IPS-20b (cell line): ENCODE data around the gene ANKRD44.

Experiments
- H3K27ac ChIP-seq: one replicate; pipeline ENCODE4 v1.5.1; 2013; ENCODE audit warnings: low read length
- H3K27me3 ChIP-seq: 2 replicates; pipeline ENCODE4 v1.6.1; 2013; ENCODE audit warnings: mild to moderate bottlenecking, low read length, inconsistent platforms; ENCODE audit not compliant: insufficient read depth
- H3K36me3 ChIP-seq: 2 replicates; pipeline ENCODE4 v1.6.1; 2013; ENCODE audit warnings: low read depth, mild to moderate bottlenecking, inconsistent platforms, low read length, moderate library complexity; ENCODE audit not compliant: insufficient read depth
- H3K4me1 ChIP-seq: 2 replicates; pipeline ENCODE4 v1.6.1; 2013; ENCODE audit warnings: mild to moderate bottlenecking, control low read depth, inconsistent platforms, low read length, moderate library complexity; ENCODE audit not compliant: insufficient read depth
- H3K4me3 ChIP-seq: 2 replicates; pipeline ENCODE4 v1.5.1; 2013; ENCODE audit warnings: mild to moderate bottlenecking, low read length, inconsistent platforms
- H3K9ac ChIP-seq: 2 replicates; pipeline ENCODE4 v1.6.1; 2013; ENCODE audit warnings: low read depth, mild to moderate bottlenecking, inconsistent platforms, low read length, moderate library complexity
- H3K9me3 ChIP-seq: 2 replicates; pipeline ENCODE4 v1.6.1; 2013; ENCODE audit warnings: mild to moderate bottlenecking, low read depth, low read length, inconsistent platforms; ENCODE audit not compliant: insufficient read depth

The ANKRD44 gene

DNA sequence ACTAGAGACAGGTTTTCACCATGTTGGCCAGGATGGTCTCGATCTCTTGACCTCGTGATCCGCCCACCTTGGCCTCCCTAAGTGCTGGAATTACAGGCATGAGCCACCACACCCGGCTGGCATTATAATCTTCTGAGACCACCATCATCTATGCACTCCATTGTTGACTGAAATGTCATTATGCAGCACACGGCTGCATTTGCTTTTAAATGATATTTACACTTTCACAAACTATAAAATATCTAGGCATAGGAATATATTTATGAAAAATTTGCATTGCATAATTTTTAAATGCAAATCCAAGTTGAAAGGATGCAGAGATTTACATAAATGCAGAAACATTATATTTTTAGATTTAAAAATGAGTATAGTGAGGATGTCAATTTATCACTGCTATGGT is 30.0 kb upstream of the ANKRD44 start:
- Histone ChIP-seq H3K4me3 (no peak overlapping the region), H3K27ac (no peak overlapping the region), H3K9ac (no peak overlapping the region), H3K36me3 (no peaks in the 10 kb centered on the region), H3K4me1 (no peaks in the 10 kb centered on the region), H3K27me3 (no peaks in the 10 kb centered on the region), H3K9me3 (no peaks in the 10 kb centered on the region)

GRCh38 chr2:197339496-197340220 is 29.1 kb upstream of the ANKRD44 start:
- Histone ChIP-seq H3K9ac (no peak overlapping the region), H3K27me3 (no peaks in the 10 kb centered on the region), H3K9me3 (no peaks in the 10 kb centered on the region), H3K27ac (no peak overlapping the region), H3K4me3 (no peak overlapping the region), H3K4me1 (no peaks in the 10 kb centered on the region), H3K36me3 (no peaks in the 10 kb centered on the region)

GRCh38 chr2:197339016-197339415 is 28.4 kb upstream of the ANKRD44 start:
- Histone ChIP-seq H3K9me3 (no peaks in the 10 kb centered on the region), H3K27ac (no peak overlapping the region), H3K4me1 (no peaks in the 10 kb centered on the region), H3K9ac (no peak overlapping the region), H3K4me3 (no peak overlapping the region), H3K27me3 (no peaks in the 10 kb centered on the region), H3K36me3 (no peaks in the 10 kb centered on the region)

- no peaks in the 10 kb centered on the region for H3K9me3 ChIP-seq
- no peaks in the 10 kb centered on the region for H3K27me3 ChIP-seq
- no peak overlapping the region for H3K27ac ChIP-seq
- no peak overlapping the region for H3K9ac ChIP-seq
- H3K4me1 ChIP-seq: no peaks in the 10 kb centered on the region
- H3K36me3 ChIP-seq: no peaks in the 10 kb centered on the region
- H3K4me3 ChIP-seq: no peak overlapping the region
Measured at GRCh38 chr2:197332641-197333040, 22.1 kb upstream of the ANKRD44 start.

- H3K4me3 ChIP-seq: no peak overlapping the region
- no peaks in the 10 kb centered on the region for H3K4me1 ChIP-seq
- no peaks in the 10 kb centered on the region for H3K9me3 ChIP-seq
- no peaks in the 10 kb centered on the region for H3K36me3 ChIP-seq
- no peak overlapping the region for H3K9ac ChIP-seq
- H3K27ac ChIP-seq: no peak overlapping the region
- H3K27me3 ChIP-seq: no peaks in the 10 kb centered on the region
Measured at GRCh38 chr2:197328461-197328860, 17.9 kb upstream of the ANKRD44 start.

DNA sequence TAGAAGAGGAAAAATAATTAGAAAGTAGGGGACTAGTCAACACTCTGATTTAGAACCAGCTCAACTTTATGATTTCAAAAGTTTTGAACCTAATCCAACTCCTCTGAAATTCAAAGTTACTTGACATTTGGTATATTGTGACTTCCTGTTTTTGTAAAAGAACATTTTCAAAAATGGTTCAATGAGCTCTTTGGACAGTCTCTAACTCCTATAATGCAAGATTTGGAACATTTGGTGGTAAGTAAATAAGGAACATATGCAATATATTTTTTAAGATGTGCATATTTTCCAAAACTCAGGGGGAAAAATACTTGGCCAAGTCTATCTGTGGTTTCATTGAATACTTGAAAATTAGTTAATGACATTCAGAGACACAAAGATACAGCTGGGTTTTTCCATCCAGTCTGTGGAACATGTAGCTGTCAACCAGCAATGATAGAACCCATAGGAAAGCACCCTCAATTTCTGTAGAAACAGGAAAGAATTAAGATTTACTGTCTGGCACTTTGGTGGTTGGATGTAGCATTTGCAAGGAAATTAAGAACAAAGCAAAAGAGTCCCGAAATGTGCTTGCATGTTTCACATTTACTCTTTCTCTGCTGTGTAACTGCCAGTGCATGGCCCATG is 17.0 kb upstream of the ANKRD44 start:
- Histone ChIP-seq H3K9ac (no peak overlapping the region), H3K4me1 (no peaks in the 10 kb centered on the region; the same call in 1 of the 2 replicates), H3K27me3 (no peaks in the 10 kb centered on the region), H3K4me3 (no peak overlapping the region), H3K9me3 (no peaks in the 10 kb centered on the region), H3K36me3 (no peaks in the 10 kb centered on the region), H3K27ac (no peak overlapping the region)

- no peak overlapping the region for H3K9ac ChIP-seq
Measured at GRCh38 chr2:197327073-197327471, 16.5 kb upstream of the ANKRD44 start.

GRCh38 chr2:197324801-197325200 is 14.2 kb upstream of the ANKRD44 start:
- Histone ChIP-seq H3K27me3 (no peaks in the 10 kb centered on the region), H3K4me3 (no peak overlapping the region), H3K27ac (no peak overlapping the region), H3K9me3 (no peaks in the 10 kb centered on the region), H3K4me1 (no peaks in the 10 kb centered on the region; the same call in 1 of the 2 replicates), H3K9ac (no peak overlapping the region), H3K36me3 (no peaks in the 10 kb centered on the region)

More at GRCh38 chr2:197327073-197327471, 16.5 kb upstream of the ANKRD44 start:
- Histone ChIP-seq H3K36me3 (no peaks in the 10 kb centered on the region), H3K27ac (no peak overlapping the region), H3K4me3 (no peak overlapping the region), H3K4me1 (no peaks in the 10 kb centered on the region; the same call in 1 of the 2 replicates), H3K9me3 (no peaks in the 10 kb centered on the region), H3K27me3 (no peaks in the 10 kb centered on the region)

GRCh38 chr2:197322724-197323720 is 12.4 kb upstream of the ANKRD44 start:
- Histone ChIP-seq H3K36me3 (no peaks in the 10 kb centered on the region), H3K9ac (no peak overlapping the region), H3K4me1 (no peaks in the 10 kb centered on the region; the same call in 1 of the 2 replicates), H3K4me3 (no peak overlapping the region), H3K27ac (no peak overlapping the region), H3K27me3 (no peaks in the 10 kb centered on the region), H3K9me3 (no peaks in the 10 kb centered on the region)

GRCh38 chr2:197322143-197322542 is 11.6 kb upstream of the ANKRD44 start:
- no peaks in the 10 kb centered on the region for H3K9me3 ChIP-seq
- H3K9ac ChIP-seq: no peak overlapping the region
- no peaks in the 10 kb centered on the region; the same call in 1 of the 2 replicates for H3K4me1 ChIP-seq
- H3K4me3 ChIP-seq: no peak overlapping the region
- H3K36me3 ChIP-seq: no peaks in the 10 kb centered on the region
- H3K27me3 ChIP-seq: no peaks in the 10 kb centered on the region
- no peak overlapping the region for H3K27ac ChIP-seq

- H3K4me1 ChIP-seq: 0 out of 2 replicates have a peak, but pooled peaks cover 4% of the 10 kb centered on the region
- H3K9me3 ChIP-seq: no peaks in the 10 kb centered on the region
- H3K36me3 ChIP-seq: no peaks in the 10 kb centered on the region
- H3K9ac ChIP-seq: no peak overlapping the region
- peaks cover 36% of the 10 kb centered on the region for H3K27me3 ChIP-seq
- H3K27ac ChIP-seq: no peak overlapping the region
- H3K4me3 ChIP-seq: no peak overlapping the region
Measured at GRCh38 chr2:197315371-197315770, 4.8 kb upstream of the ANKRD44 start.
